Ovary (tissue), 9 donors: ENCODE results near the gene VPS35L. TPM values are rescaled to one million over a fixed set of nuclear protein-coding genes. Genes with fewer than 3 reads are reported as not detected.

ENCODE experiments used
- DNase-seq, 5 donors: peaks; one replicate each; pipeline ENCODE4 v3.0.0-alpha.2; 2019 to 2020
- H3K27ac ChIP-seq, 2 donors: fragments of 200-600 bp; one replicate each; pipeline versions ENCODE4 v1.5.1 to v1.8.0; 2019 to 2022
- H3K27me3 ChIP-seq: fragments of 200-600 bp; one replicate; pipeline ENCODE4 v1.8.0; 2022
- H3K36me3 ChIP-seq: fragments of 200-600 bp; sonication (generic); one replicate; pipeline ENCODE4 v1.5.1; 2019
- H3K4me1 ChIP-seq: one replicate; pipeline ENCODE4 v1.8.1; 2013; ENCODE audit warnings: mild to moderate bottlenecking, moderate library complexity; ENCODE audit not compliant: insufficient read depth
- H3K4me3 ChIP-seq: fragments of 200-600 bp; sonication (generic); one replicate; pipeline ENCODE4 v1.5.1; 2017
- H3K9me3 ChIP-seq, 2 donors: fragments of 200-600 bp in 1 of 2; sonication (generic) in 1 of 2; one replicate each; pipeline versions ENCODE4 v1.5.1 to v1.8.1; 2013 to 2019; ENCODE audit warnings: mild to moderate bottlenecking in 1 of 2, moderate library complexity in 1 of 2
- EP300 ChIP-seq: sonication (generic); formaldehyde crosslinking; IDR thresholded peaks from one replicate; pipeline ENCODE4 v1.6.1; 2017; ENCODE audit warnings: antibody characterized with exemption
- POLR2A ChIP-seq: fragments of 450-650 bp; IDR thresholded peaks from one replicate; pipeline ENCODE4 v1.6.1; 2017; ENCODE audit warnings: antibody characterized with exemption, mild to moderate bottlenecking, moderate library complexity
- WGBS, 3 donors: extraction: QIAGEN DNeasy Blood & Tissue Kit in 1 of 3; methylation state at CpG; one replicate each; pipeline versions ENCODE4 v1.1.5 to v1.1.7; 2013 to 2017; 5-methylcytosine and 5-hydroxymethylcytosine counted together
- intact Hi-C, 4 donors: fragments of 100-400 bp; cut with DNase I; formaldehyde crosslinking; loops; one replicate each; pipeline versions ENCODE4 v1.11.0 to v1.15.1; 2022 to 2023
- polyA plus RNA-seq, 2 donors: library from polyadenylated mRNA; stranded (reverse); fragments of 200-250 nt in 1 of 2; fragments of 350-450 nt in 1 of 2; fragmentation: Illumina TruSeq in 1 of 2; extraction: RNeasy Lipid Tissue Mini Kit (QIAGEN cat#74804) in 1 of 2; gene quantifications; one replicate each; pipeline ENCODE4 v1.2.3, GENCODE V29; 2013 to 2014
- total RNA-seq, 7 donors: library from RNA; depleted of rRNA in 2 of 7; stranded (reverse); fragments of >200 nt in 2 of 7; fragmentation: NEBNext Ultra II Directional in 3 of 7; extraction: Animal tissue kit (Norgen Biotek cat#: 25700) in 3 of 7; gene quantifications; one replicate each; pipeline versions ENCODE4 v1.1.0 to v1.2.4, GENCODE V29; 2016 to 2023
- TF ChIP-seq, protein P1 (sequence below), 3 donors: fragments of 450-650 bp in 2 of 3; fragments of 200-600 bp in 1 of 3; IDR thresholded peaks; one replicate each; pipeline versions ENCODE4 v1.5.1 to v1.8.0; 2016 to 2022; ENCODE audit warnings: antibody characterized with exemption in 3 of 3, mild to moderate bottlenecking in 1 of 3
- donor health status: DM: no; HTN: no; CAD: no; lungs with moderate emphysema.
- donor health status: DM: no; HTN: no; CAD: no.
- donor health status: Bipolar disorder and iron deficiency.
- donor health status: DM: yes; HTN: yes; CAD: no.
- donor health status: DM: no; HTN: no; CAD: no.
- donor health status: DM: yes; HTN: yes; CAD: no.

Gene VPS35L
- total and polyA plus RNA-seq, 9 donors, result 28.6 to 69.6 (median 50.7) TPM

DNA sequence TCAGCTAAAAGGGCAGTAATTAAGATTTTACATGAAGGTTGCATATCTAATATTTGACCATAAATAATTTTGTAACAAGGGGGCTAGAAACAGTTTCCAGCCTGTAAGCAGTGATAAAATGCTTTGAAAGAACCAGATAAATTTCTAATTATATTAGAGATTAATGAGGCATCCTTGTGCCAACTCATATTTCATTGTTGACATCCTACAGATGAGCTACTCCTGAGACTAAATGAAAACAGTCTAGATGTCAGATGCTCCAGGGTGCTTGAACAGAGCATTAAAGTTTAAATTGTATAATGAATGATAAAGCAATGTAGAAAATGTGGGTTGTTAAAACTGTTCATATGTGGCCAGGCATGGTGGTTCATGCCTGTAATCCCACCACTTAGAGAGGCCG lies 185.9 kb downstream of the VPS35L start:
- Histone ChIP-seq H3K36me3 (no peaks in the 10 kb centered on the region), H3K4me1 (no peaks in the 10 kb centered on the region), H3K9me3 (no peaks in the 10 kb centered on the region), H3K27me3 (no peaks in the 10 kb centered on the region), H3K4me3 (no peak overlapping the region), H3K27ac (no peak overlapping the region)
- WGBS, 3 donors, result 96 to 100% (median 98%) methylated on average over 1 of the region's 1 CpG
- no peak for DNase-seq
- TF ChIP-seq, protein P1, sequence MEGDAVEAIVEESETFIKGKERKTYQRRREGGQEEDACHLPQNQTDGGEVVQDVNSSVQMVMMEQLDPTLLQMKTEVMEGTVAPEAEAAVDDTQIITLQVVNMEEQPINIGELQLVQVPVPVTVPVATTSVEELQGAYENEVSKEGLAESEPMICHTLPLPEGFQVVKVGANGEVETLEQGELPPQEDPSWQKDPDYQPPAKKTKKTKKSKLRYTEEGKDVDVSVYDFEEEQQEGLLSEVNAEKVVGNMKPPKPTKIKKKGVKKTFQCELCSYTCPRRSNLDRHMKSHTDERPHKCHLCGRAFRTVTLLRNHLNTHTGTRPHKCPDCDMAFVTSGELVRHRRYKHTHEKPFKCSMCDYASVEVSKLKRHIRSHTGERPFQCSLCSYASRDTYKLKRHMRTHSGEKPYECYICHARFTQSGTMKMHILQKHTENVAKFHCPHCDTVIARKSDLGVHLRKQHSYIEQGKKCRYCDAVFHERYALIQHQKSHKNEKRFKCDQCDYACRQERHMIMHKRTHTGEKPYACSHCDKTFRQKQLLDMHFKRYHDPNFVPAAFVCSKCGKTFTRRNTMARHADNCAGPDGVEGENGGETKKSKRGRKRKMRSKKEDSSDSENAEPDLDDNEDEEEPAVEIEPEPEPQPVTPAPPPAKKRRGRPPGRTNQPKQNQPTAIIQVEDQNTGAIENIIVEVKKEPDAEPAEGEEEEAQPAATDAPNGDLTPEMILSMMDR (IDR thresholded peaks at IDR 0.05), result no peak
- TF ChIP-seq POLR2A, result no peak
- no peak for TF ChIP-seq EP300
- intact Hi-C loops, result no loop called here

DNA sequence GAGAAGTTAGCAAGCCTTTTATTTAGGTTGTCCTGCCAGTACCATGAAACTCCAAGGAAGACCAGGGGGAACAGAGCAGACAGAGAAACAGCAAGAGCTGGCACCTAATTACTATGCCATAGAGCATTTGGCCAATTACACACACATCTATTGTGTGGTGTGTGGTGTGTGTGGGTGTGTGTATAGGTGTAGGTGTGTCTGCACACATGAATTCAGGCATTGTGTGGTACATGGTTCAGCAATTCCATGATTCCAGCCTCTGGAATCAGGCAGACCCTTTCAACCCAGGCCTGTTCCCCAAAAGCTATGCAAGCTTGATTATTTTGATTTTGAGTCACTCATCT lies 188.3 kb downstream of the VPS35L start:
- no peak for DNase-seq
- Histone ChIP-seq H3K27me3 (no peaks in the 10 kb centered on the region), H3K27ac (no peak overlapping the region), H3K36me3 (no peaks in the 10 kb centered on the region), H3K4me3 (no peak overlapping the region), H3K9me3 (no peaks in the 10 kb centered on the region), H3K4me1 (no peaks in the 10 kb centered on the region)
- intact Hi-C loops, result no loop called here
- TF ChIP-seq POLR2A (no peak), EP300 (no peak)
- TF ChIP-seq, protein P1 (IDR thresholded peaks at IDR 0.05), result no peak

GRCh38 chr16:19744670-19745069 lies 189.2 kb downstream of the VPS35L start:
- no peak overlapping the region for H3K27ac ChIP-seq

GRCh38 chr16:19745286-19746010 lies 189.9 kb downstream of the VPS35L start:
- 87 to 89% (median 87%) methylated on average over 9 of the region's 9 CpGs for WGBS, 3 donors
- Histone ChIP-seq H3K27me3 (no peaks in the 10 kb centered on the region), H3K4me1 (no peaks in the 10 kb centered on the region), H3K9me3 (no peaks in the 10 kb centered on the region), H3K4me3 (no peak overlapping the region), H3K27ac (no peak overlapping the region), H3K36me3 (no peaks in the 10 kb centered on the region)
- intact Hi-C loops, result no loop called here
- no peak for TF ChIP-seq EP300
- TF ChIP-seq, protein P1 (IDR thresholded peaks at IDR 0.05), result no peak
- TF ChIP-seq POLR2A, result no peak
- no peak for DNase-seq

More at GRCh38 chr16:19744670-19745069, 189.2 kb downstream of the VPS35L start:
- Histone ChIP-seq H3K9me3 (no peaks in the 10 kb centered on the region), H3K36me3 (no peaks in the 10 kb centered on the region), H3K4me3 (no peak overlapping the region), H3K27me3 (no peaks in the 10 kb centered on the region), H3K4me1 (no peaks in the 10 kb centered on the region)
- intact Hi-C loops, result no loop called here
- no peak for TF ChIP-seq EP300
- TF ChIP-seq, protein P1 (IDR thresholded peaks at IDR 0.05), result no peak
- no peak for TF ChIP-seq POLR2A
- WGBS, 3 donors, result 77 to 86% (median 79%) methylated on average over 3 of the region's 3 CpGs
- no peak for DNase-seq
